HG03575 (cell line): ENCODE measurements around the gene XYLB.
"Not testable (repeated sequence)": the region's sequence is repeated elsewhere in the genome, so short reads cannot be mapped to it uniquely, and the experiment has no call there.

Experiments used
- ATAC-seq: cut with Tn5 transposase; IDR thresholded peaks from one replicate; pipeline ENCODE4 v1.9.1; 2021; ENCODE audit not compliant: unreplicated experiment, insufficient number of reproducible peaks, low FRiP score; ENCODE audit errors: extremely low read depth

Gene XYLB

DNA sequence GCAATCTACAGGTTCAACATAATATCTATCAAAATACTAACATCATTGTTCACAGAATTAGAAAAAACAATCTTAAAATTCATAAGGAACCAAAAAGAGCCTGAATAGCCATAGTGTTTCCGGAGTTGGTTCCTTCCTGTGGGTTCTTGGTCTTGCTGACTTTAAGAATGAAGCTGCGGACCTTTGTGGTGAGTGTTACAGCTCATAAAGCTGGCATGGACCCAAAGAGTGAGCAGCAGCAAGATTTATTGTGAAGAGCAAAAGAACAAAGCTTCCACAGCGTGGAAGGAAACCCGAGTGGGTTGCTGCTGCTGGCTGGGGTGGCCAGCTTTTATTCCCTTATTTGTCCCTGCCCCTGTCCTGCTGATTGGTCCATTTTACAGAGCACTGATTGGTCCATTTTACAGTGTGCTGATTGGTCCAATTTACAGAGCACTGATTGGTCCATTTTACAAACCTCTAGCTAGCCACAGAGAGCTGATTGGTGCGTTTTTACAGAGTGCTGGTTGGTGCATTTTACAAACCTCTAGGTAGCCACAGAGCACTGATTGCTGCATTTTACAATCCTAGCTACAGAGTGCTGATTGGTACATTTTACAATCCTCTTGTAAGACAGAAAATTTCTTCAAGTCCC, 92.0 kb downstream of the XYLB start:
- ATAC-seq: not testable (repeated sequence)

DNA sequence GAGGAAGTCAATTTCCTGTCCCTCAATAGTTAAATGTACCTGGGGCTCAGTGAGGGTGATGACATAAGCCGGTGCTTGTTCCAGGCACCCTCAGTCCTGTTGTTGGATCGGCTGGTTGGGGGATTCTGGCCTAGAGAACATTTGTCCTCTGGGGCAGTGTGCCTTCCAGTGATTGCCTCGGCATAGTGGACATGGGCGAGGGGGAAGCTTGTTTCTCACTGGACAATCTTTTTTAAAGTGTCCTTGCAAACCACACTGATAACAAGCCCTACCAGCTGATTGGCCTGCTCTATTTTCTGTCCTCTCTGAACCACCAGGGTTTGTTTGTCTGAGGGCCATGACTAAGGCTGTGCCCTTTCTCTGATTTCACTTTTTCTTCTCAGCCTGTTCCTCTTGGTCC, 96.6 kb downstream of the XYLB start:
- not testable (repeated sequence) for ATAC-seq

DNA sequence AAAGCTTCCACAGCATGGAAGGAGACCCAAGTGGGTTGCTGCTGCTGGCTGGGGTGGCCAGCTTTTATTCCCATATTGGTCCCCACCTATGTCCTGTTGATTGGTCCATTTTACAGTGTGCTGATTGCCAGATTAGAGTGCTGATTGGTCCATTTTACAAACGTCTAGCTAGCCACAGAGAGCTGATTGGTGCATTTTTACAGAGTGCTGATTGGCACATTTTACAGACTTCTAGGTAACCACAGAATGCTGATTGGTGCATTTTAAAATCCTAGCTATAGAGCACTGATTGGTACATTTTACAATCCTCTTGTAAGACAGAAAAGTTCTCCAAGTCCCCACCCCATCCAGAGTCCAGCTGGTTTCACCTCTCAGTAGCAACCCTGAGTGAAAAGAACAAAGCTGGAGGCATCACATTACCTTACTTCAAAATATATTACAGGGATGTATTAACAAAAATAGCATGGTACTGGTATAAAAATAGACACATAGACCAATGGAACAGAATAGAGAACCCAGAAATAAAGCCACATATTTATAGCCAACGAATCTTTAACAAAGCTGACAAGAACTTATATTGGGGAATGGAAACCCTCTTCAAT, 99.6 kb downstream of the XYLB start:
- no peak for ATAC-seq

DNA sequence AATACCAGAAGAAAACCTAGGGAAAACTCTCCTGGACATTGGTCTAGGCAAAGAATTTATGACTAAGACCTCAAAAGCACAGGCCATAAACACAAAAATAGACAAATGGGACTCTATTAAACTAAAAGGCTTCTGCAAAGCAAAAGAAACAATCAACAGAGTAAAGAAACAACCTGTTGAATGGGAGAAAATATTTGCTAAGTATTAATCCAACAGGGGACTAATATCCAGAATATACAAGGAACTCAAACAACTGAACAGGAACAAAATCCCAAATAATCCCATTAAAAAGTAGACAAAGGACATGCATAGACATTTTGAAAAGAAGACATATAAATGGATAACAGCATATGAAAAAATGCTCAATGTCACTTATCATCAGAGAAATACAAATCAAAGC, 100.2 kb downstream of the XYLB start:
- no peak for ATAC-seq

DNA sequence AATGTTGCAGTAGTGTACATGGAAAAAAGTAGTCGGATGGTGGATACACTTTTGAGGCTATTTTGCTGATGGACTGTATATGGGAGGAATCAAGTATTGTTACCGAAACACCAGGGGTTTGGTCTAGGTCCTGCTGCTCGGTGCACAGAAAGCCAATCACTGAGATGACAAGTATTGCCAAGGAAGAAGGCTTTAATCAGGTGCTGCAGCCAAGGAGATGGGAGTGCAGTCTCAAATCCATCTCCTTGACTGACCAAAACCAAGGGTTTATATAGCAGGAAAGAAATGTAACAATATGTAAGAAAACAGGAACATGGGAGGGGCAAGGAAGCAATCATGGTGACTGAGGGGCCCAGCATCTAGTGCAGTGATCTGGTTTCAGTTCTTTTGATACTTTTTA, 104.3 kb downstream of the XYLB start:
- ATAC-seq: no peak

DNA sequence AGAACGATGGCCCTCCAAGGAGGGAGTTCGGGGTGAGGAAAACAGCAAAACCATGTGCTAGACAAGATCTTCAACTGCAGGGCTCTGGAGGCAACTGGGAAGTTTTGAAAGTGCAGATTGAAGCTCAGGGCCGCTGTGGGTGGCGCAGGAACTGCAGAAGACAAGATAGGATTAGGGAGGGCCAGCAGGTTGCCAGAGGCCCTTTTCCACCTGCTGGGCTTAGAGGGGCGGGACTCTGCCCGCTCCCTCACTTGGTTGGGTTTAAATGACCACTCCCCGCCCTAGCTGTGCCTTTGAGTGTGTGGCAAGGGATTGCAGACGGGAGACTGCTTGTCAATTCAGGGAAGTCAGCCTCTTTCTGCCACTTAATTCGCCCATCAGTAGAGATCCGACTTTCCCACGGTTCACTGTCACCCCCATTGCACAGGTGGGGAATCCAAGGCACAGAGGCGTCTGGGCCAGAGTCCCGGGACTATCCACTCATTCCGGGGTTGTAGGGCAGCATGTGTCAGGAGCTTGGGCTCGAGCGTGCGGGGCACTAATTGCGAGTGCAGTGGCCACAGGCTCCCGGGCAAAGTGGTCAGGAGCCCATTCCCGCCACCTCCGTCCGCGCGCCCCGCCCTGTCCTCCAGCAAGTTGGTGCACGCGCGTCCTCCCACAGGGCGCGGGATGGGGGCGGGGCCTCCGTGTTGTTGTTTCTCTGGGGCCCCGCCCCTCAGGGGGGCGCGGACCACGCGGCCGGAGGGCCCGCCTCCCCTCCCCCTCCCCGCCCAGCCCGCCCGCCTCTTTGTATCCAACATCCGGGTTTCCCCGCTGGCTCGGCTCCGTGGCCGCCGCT, 106.7 kb downstream of the XYLB start, which contains the start of gene ACVR2B:
Gene ACVR2B, plus strand, starts transcription at position 816 of the 838 bp plus-strand sequence. CDS start 433 bp downstream, outside the sequence.
- ATAC-seq: no peak

DNA sequence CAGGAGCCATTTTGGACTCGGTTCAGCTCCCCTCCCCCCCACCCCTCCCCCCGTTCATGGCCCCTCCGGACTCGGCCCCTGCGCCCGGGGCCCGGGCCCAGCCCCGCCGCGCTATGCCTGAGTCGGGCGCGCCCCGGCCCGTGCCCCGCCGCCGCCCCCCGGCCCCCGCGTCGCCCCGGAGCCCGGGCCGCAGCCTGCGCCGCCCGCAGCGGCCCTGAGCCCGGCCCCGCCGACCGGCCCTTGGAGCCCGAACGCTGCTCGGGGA, 107.3 kb downstream of the XYLB start:
- no peak for ATAC-seq

DNA sequence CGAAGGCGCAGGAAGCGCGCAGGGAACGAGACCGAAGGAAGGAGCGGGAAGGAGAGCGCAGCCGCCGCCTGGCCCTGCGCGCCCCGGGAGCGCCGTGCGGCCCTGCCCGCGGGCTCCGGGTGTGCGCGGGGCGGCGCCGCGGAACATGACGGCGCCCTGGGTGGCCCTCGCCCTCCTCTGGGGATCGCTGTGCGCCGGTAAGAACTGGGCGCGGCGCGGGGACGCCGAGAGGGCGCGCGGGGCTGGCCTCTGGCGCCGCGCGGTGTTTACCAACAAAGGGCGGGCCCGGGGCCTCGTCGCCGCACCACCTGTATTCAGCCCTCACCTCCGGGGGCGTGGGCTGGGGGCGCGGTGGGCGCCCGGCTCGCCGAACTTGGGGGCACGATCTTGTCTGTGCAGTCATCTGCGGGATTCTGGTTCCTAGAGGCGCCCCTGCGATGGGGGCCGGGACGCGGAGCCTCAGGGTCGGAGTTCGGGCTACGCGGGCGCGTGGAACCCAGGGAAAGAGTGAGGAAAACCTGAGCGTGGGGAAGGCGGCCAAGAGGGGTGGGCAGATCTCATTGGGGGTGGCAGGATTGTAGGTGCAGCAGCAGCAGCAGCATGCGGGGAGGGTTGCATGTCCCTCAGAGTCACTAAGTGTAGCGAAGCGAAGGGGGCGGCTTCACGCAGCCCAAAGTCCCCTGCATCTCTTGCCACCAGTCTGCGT, 107.7 kb downstream of the XYLB start:
- no peak for ATAC-seq

DNA sequence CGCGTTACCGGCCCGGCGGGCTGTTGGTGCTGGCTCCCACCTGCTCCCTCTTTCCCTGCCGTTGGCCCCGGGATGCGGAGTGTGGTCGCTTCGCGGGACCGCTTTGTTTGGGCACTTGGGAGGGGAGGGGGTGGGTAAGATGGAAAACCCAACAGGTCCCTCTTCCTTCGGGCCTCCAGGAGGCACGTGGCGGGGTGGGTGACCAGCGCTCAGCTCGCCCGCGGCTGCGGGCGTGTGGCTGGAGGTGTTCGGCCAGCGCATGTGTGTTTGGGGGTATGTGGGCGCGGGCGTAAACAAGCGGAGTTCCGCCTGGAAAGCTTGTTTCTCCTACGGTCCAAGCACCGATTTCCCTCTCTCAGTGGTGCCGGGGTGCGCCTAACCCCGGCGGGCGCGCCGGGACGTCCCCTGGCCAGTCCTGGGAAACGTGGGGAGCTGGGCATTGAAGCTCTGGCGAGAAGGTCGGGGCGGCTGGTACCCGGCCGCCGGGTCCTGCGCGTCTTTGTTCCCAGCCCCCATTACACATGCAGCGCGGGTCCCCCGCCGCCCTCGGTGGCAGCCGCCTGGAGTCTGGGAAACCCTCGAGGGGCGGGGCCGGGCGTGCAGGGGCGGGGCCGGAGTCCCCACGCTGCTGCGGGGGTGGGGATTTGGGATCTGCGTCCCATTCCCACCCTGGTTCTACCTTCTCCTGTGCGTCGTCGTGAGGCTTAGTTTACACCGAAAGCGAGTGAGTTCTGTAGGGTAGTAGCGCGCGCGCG, 108.5 kb downstream of the XYLB start:
- ATAC-seq: no peak

DNA sequence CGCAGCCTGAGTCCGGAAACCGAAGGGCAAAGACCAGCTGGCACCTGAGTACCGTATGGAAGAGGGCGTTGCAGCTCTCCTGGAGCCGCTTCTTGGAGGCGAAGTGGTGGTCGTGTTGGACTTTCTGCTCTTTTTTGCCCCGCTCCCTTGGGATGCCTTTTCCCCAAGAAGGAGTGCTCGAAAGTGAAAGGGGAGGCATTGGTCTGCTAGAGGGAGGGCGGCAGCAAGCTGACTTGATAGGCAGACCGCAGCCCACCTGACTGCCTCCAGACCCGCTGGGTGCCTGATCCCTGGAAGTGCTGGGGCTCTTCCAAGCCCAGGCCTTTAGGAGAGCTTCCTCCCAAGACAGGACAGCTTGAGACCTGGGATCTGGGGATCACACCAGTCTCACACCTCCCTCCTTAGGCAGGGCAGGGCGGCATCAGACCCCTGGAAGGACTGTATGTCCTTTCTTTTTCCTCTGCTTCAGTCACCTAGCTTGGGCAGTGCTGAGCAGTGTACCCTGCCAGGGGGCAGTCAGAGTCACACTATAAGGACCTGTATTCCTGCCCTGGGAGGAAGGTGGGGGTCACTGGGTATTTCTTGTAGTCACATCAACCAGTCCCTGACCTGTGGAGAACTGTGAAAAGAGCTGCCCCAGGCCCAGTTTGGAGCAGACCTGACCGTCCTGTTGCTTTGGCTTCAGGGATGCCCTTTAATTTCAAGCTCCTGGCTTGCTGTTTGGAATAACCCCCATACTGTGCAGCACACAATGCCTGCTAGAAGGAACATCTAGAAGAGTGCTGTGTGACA, 109.2 kb downstream of the XYLB start:
- ATAC-seq: no peak

DNA sequence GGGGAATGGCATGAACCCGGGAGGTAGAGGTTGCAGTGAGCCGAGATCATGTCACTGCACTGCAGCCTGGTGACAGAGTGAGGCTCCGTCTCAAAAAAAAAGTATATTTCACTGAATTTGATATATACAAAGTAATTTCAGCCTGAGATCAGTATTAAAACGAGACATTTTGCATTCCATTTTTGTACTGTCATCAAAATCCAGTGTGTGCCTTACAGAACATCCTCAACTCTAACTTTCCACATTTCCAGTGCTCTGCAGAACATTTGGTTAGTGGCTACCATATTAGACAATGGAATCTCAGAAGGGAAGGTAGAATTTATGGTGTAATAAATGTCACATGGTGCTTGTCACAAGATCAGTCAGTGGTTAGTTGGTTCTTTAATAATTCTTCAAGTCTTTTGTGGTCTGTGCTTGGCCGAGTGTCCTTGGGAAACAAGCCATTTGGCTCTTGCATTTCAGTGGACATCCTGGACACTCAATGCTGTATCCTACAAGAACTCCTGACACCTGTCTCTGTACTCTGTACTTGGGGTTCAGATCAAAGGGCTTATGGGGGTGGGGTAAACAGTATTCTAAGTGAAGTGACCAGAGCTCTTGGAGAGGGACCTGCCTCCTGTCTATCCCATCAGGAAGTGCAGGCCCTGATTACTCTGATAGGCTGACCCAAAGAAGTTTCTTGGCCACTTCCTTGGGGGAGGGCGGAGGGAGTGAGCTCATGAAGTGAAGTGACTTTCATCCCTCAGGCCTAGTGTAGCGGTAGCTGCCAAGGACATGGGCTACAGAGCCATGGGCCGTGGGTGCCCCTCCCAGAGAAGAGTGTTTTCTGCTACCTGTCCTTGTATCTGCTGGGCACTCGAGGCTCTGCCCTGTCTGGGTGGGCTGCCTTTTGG, 110.8 kb downstream of the XYLB start:
- ATAC-seq: no peak

DNA sequence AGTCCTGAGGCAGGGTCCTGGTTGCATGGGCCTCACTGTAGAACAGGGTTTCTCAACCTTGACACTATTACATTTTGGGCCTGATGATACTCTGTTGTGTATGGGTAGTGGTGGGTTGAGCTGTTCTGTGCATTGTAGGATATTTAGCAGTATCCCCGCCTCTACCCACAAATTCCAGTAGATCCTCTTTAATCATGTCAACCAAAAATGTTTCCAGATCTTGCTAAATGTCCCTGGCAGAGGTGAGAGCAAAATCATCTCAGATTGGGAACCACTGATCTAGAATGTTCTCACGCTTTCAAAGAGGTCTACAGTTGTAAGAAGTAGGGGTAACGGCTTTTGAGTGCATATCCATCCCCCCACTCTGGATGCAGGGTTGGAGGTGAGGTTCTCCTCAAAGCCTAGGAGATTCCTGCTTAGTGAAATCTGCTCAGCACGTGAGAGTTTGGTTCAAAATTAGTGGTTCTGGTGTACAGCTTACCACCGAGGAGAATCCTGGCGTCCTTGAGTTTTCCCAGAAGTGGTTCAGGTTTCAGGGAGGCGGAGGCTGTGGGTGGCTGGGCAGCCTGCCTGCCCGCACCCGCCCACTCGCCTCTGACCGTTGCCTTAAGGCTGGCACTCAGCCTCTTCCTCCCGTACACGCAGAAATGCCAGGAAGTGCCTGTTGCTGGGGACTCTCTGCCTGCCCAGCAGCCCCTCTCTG, 112.4 kb downstream of the XYLB start:
- ATAC-seq: no peak

DNA sequence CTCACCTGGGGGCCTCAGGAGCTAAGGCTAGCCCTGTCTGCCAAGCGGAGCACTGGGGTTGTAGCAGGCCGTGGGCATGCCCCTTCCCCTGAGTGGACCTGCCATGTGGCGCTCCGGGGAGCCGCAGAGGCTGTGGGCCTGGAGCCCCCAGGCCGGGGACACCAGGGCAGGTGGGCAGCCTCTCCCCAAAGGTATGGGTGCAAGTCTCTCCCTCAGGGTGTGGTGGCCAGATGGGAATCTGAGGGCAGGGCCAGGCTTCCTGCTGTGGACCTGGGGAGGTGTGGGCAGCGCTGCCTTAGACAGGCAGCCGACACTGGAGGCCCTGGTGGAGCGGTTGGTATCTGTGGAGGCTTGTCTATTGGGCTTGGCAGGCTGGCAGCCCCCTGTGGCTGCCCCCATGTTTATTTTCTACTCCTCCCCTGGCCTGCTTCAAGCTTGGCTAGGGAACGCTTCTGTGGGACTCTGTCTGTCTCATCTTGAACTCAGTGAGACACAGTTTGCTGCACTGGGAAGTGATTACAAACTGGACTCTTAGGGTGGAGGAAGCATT, 113.0 kb downstream of the XYLB start:
- no peak for ATAC-seq

DNA sequence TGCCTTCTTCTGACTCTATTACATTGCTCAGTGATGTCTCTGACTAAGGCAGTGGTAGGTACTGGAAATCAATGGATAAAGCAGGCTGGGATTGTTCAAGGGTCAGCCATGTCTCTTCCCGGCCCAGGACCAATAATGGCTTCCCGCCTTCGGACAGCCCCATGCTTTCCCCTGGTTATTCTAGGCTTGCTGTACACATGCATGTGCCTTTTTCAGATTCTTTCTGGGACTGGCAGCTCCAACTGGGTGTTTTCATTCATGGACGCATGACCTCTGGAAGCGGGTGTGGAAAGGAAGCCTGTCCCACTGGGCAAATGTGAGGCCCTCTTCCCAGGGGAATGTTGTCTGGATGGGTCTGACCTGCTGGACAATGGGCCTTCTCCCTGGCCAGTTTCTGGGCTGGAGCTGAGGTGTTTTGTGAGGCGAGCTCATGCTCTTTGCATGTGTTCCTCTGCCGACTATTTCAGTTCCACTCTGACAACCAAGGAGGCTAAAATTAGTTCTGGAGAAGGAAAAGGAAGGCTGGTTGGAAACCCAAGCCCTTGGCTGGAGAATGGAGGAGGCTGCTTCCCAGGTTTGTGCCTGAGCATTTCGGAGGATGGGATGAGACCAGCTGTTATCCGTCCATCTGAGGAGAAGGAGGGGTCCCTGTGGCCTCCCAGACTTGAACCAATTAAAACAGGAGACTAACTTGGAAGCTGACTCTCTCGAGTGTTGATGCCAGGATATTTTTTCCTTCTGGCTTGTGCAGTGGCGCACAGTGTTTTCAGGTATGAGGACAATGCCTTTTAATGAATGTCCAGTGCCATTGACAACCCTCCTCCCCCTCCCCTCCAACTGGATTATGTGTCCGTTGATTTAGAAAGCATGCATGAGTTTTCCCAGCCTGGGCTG, 114.0 kb downstream of the XYLB start:
- ATAC-seq: no peak
